Measurements from ENCODE around the gene CYP1A1.

The CYP1A1 gene

GRCh38 chr15:74725225-74725774, at the start of gene CYP1A1:
CYP1A1 (minus strand) TSS chr15:74725528; CDS start chr15:74723097, 2,431 bp downstream.
- H3K36me3 Mint-ChIP-seq (ENCODE audit: low read depth), result no peaks in the 10 kb centered on the region
- DNase-seq, result peak; percentile 23
- ATAC-seq, result peak; percentile 9
- H3K4me1 Mint-ChIP-seq, result peaks cover 13% of the 10 kb centered on the region
- H3K9me3 Mint-ChIP-seq, result no peaks in the 10 kb centered on the region
- H3K27ac Mint-ChIP-seq, result no peak within 1 kb of the TSS
- peaks cover 25% of the 10 kb centered on the region for H3K27me3 Mint-ChIP-seq
- peak within 1 kb of the TSS; percentile 63 for H3K4me3 Mint-ChIP-seq

GRCh38 chr15:74773731-74774252, 48.5 kb upstream of the CYP1A1 start:
- Mint-ChIP-seq H3K27ac (peak overlapping the region; percentile 19), H3K27me3 (peaks cover 3% of the 10 kb centered on the region), H3K4me3 (no peak overlapping the region), H3K9me3 (no peaks in the 10 kb centered on the region), H3K36me3 (ENCODE audit: low read depth) (no peaks in the 10 kb centered on the region), H3K4me1 (peaks cover 67% of the 10 kb centered on the region)
- ATAC-seq (no peak), DNase-seq (no peak)

GRCh38 chr15:74773329-74773728, 48.0 kb upstream of the CYP1A1 start:
- H3K27ac Mint-ChIP-seq, result no peak overlapping the region
- H3K9me3 Mint-ChIP-seq, result no peaks in the 10 kb centered on the region
- H3K27me3 Mint-ChIP-seq, result peaks cover 6% of the 10 kb centered on the region
- no peak for ATAC-seq
- no peak overlapping the region for H3K4me3 Mint-ChIP-seq
- DNase-seq, result no peak
- H3K4me1 Mint-ChIP-seq, result peaks cover 65% of the 10 kb centered on the region
- no peaks in the 10 kb centered on the region for H3K36me3 Mint-ChIP-seq (ENCODE audit: low read depth)

GRCh38 chr15:74770211-74770903, 45.0 kb upstream of the CYP1A1 start:
- H3K36me3 Mint-ChIP-seq (ENCODE audit: low read depth), result no peaks in the 10 kb centered on the region
- peaks cover 6% of the 10 kb centered on the region for H3K27me3 Mint-ChIP-seq
- no peak for ATAC-seq
- H3K27ac Mint-ChIP-seq, result no peak overlapping the region
- no peak overlapping the region for H3K4me3 Mint-ChIP-seq
- peaks cover 38% of the 10 kb centered on the region for H3K4me1 Mint-ChIP-seq
- no peak for DNase-seq
- no peaks in the 10 kb centered on the region for H3K9me3 Mint-ChIP-seq

- Mint-ChIP-seq H3K9me3 (no peaks in the 10 kb centered on the region), H3K36me3 (ENCODE audit: low read depth) (no peaks in the 10 kb centered on the region), H3K4me3 (no peak overlapping the region), H3K4me1 (peaks cover 33% of the 10 kb centered on the region), H3K27me3 (peaks cover 6% of the 10 kb centered on the region), H3K27ac (no peak overlapping the region)
- no peak for DNase-seq
- ATAC-seq, result no peak
These were observed 44.2 kb upstream of the CYP1A1 start for GRCh38 chr15:74769463-74770025.

GRCh38 chr15:74768771-74769342, 43.5 kb upstream of the CYP1A1 start:
- H3K27me3 Mint-ChIP-seq, result peaks cover 6% of the 10 kb centered on the region
- H3K4me3 Mint-ChIP-seq, result peak overlapping the region; percentile 41
- H3K27ac Mint-ChIP-seq, result peak overlapping the region; percentile 40
- no peaks in the 10 kb centered on the region for H3K36me3 Mint-ChIP-seq (ENCODE audit: low read depth)
- DNase-seq (peak; percentile 69), ATAC-seq (peak; percentile 42)
- no peaks in the 10 kb centered on the region for H3K9me3 Mint-ChIP-seq
- H3K4me1 Mint-ChIP-seq, result peaks cover 28% of the 10 kb centered on the region

- Mint-ChIP-seq H3K36me3 (ENCODE audit: low read depth) (no peaks in the 10 kb centered on the region), H3K4me3 (no peak overlapping the region), H3K27ac (peak overlapping the region; percentile 40), H3K9me3 (no peaks in the 10 kb centered on the region), H3K4me1 (peaks cover 22% of the 10 kb centered on the region), H3K27me3 (peaks cover 6% of the 10 kb centered on the region)
- no peak for DNase-seq
- ATAC-seq, result no peak
These were observed 42.9 kb upstream of the CYP1A1 start for GRCh38 chr15:74768099-74768770.

GRCh38 chr15:74767167-74768098, 42.1 kb upstream of the CYP1A1 start:
- Mint-ChIP-seq H3K4me3 (no peak overlapping the region), H3K27ac (no peak overlapping the region), H3K36me3 (ENCODE audit: low read depth) (no peaks in the 10 kb centered on the region), H3K27me3 (peaks cover 6% of the 10 kb centered on the region), H3K9me3 (no peaks in the 10 kb centered on the region), H3K4me1 (peaks cover 19% of the 10 kb centered on the region)
- no peak for ATAC-seq
- no peak for DNase-seq

- H3K4me1 Mint-ChIP-seq, result peaks cover 5% of the 10 kb centered on the region
- H3K9me3 Mint-ChIP-seq, result no peaks in the 10 kb centered on the region
- no peaks in the 10 kb centered on the region for H3K36me3 Mint-ChIP-seq (ENCODE audit: low read depth)
- no peak overlapping the region for H3K27ac Mint-ChIP-seq
- no peak overlapping the region for H3K4me3 Mint-ChIP-seq
- H3K27me3 Mint-ChIP-seq, result peaks cover 2% of the 10 kb centered on the region
- ATAC-seq (no peak), DNase-seq (no peak)
These were observed 38.1 kb upstream of the CYP1A1 start for GRCh38 chr15:74763416-74763815.

- H3K27me3 Mint-ChIP-seq, result peaks cover 2% of the 10 kb centered on the region
- no peak overlapping the region for H3K27ac Mint-ChIP-seq
- H3K4me1 Mint-ChIP-seq, result peaks cover 5% of the 10 kb centered on the region
- H3K4me3 Mint-ChIP-seq, result no peak overlapping the region
- no peaks in the 10 kb centered on the region for H3K9me3 Mint-ChIP-seq
- no peak for ATAC-seq
- H3K36me3 Mint-ChIP-seq (ENCODE audit: low read depth), result no peaks in the 10 kb centered on the region
- DNase-seq, result no peak
These were observed 37.4 kb upstream of the CYP1A1 start for GRCh38 chr15:74762791-74763150.

- H3K27me3 Mint-ChIP-seq, result peaks cover 2% of the 10 kb centered on the region
- ATAC-seq, result no peak
- H3K27ac Mint-ChIP-seq, result no peak overlapping the region
- no peaks in the 10 kb centered on the region for H3K9me3 Mint-ChIP-seq
- H3K36me3 Mint-ChIP-seq (ENCODE audit: low read depth), result no peaks in the 10 kb centered on the region
- H3K4me1 Mint-ChIP-seq, result peaks cover 5% of the 10 kb centered on the region
- DNase-seq, result no peak
- no peak overlapping the region for H3K4me3 Mint-ChIP-seq
These were observed 33.4 kb upstream of the CYP1A1 start for GRCh38 chr15:74758736-74759135.

- Mint-ChIP-seq H3K27ac (no peak overlapping the region), H3K36me3 (ENCODE audit: low read depth) (no peaks in the 10 kb centered on the region), H3K4me3 (no peak overlapping the region), H3K27me3 (no peaks in the 10 kb centered on the region), H3K4me1 (no peaks in the 10 kb centered on the region), H3K9me3 (no peaks in the 10 kb centered on the region)
- ATAC-seq (no peak), DNase-seq (no peak)
These were observed 29.4 kb upstream of the CYP1A1 start for GRCh38 chr15:74754593-74755215.

GRCh38 chr15:74752531-74752930, 27.2 kb upstream of the CYP1A1 start:
- Mint-ChIP-seq H3K27me3 (no peaks in the 10 kb centered on the region), H3K9me3 (no peaks in the 10 kb centered on the region), H3K27ac (no peak overlapping the region), H3K36me3 (ENCODE audit: low read depth) (no peaks in the 10 kb centered on the region), H3K4me1 (no peaks in the 10 kb centered on the region), H3K4me3 (no peak overlapping the region)
- DNase-seq, result no peak
- ATAC-seq, result no peak
